ENCODE results near the gene C19orf12.
A peak's percentile ranks its signal among the peaks of the same experiment; 100 is the strongest.
"Not testable (repeated sequence)": the region's sequence is repeated elsewhere in the genome, so short reads cannot be mapped to it uniquely, and the experiment has no call there.

Gene C19orf12

GRCh38 chr19:29675120-29675649 is 39.9 kb downstream of the C19orf12 start:
- DNase-seq: no peak

- no peak for DNase-seq
Measured at GRCh38 chr19:29674374-29675119, 40.5 kb downstream of the C19orf12 start.

- DNase-seq: no peak
Measured at GRCh38 chr19:29673451-29674371, 41.4 kb downstream of the C19orf12 start.

- peak; percentile 89 for DNase-seq
Measured at GRCh38 chr19:29672933-29673336, 42.1 kb downstream of the C19orf12 start.

GRCh38 chr19:29672319-29672932 is 42.6 kb downstream of the C19orf12 start:
- DNase-seq: no peak

GRCh38 chr19:29671393-29672160 is 43.5 kb downstream of the C19orf12 start:
- peak; percentile 88 for DNase-seq

GRCh38 chr19:29671026-29671392 is 44.1 kb downstream of the C19orf12 start:
- DNase-seq: not testable (repeated sequence)

GRCh38 chr19:29670255-29670654 is 44.8 kb downstream of the C19orf12 start:
- no peak for DNase-seq

GRCh38 chr19:29668746-29669609 is 46.1 kb downstream of the C19orf12 start:
- no peak for DNase-seq

- DNase-seq: peak; percentile 56
Measured at GRCh38 chr19:29667901-29668341, 47.1 kb downstream of the C19orf12 start.

- DNase-seq: no peak
Measured at GRCh38 chr19:29667387-29667783, 47.7 kb downstream of the C19orf12 start.

GRCh38 chr19:29666578-29667386 is 48.3 kb downstream of the C19orf12 start:
- DNase-seq: peak; percentile 19

- peak; percentile 37 for DNase-seq
Measured at GRCh38 chr19:29665826-29666577, 49.1 kb downstream of the C19orf12 start.

- peak; percentile 87 for DNase-seq
Measured at GRCh38 chr19:29665215-29665825, 49.7 kb downstream of the C19orf12 start, which contains the start of gene PLEKHF1. Gene PLEKHF1, plus strand, starts transcription at chr19:29665461. Its CDS starts 8,379 bp downstream, at chr19:29673840.

GRCh38 chr19:29664753-29665214 is 50.3 kb downstream of the C19orf12 start:
- no peak for DNase-seq

- no peak for DNase-seq
Measured at GRCh38 chr19:29663861-29664752, 51.0 kb downstream of the C19orf12 start.

- DNase-seq: peak; percentile 37
Measured at GRCh38 chr19:29662604-29663404, 52.3 kb downstream of the C19orf12 start.
